Psoas muscle (tissue), 8 donors: ENCODE measurements around the gene ATP6V1C2. TPM values are rescaled to one million over a fixed set of nuclear protein-coding genes. Genes with fewer than 3 reads are reported as not detected.

Source experiments
- ATAC-seq, 4 donors: fragments of 200-7000 bp; cut with Tn5 transposase; one replicate each; pipeline ENCODE4 v1.9.1; 2020; ENCODE audit warnings: moderate library complexity in 3 of 4, mild to moderate bottlenecking in 2 of 4
- DNase-seq, 2 donors: peaks; one replicate each; pipeline ENCODE4 v3.0.0-alpha.2; 2020
- H3K27ac ChIP-seq: fragments of 200-600 bp; one replicate; pipeline ENCODE4 v1.8.0; 2022
- H3K27me3 ChIP-seq, 3 donors: fragments of 200-600 bp in 1 of 3; one replicate each; pipeline versions ENCODE4 v1.6.1 to v1.8.0; 2013 to 2022; ENCODE audit warnings: low read length in 2 of 3, mild to moderate bottlenecking in 2 of 3, moderate library complexity in 1 of 3; ENCODE audit not compliant: insufficient read depth in 3 of 3
- H3K36me3 ChIP-seq, 2 donors: fragments of 200-600 bp in 1 of 2; one replicate each; pipeline versions ENCODE4 v1.6.1 to v1.8.0; 2013 to 2022; ENCODE audit warnings: low read depth in 1 of 2, mild to moderate bottlenecking in 1 of 2, moderate library complexity in 1 of 2; ENCODE audit not compliant: insufficient read depth in 1 of 2
- H3K4me1 ChIP-seq: fragments of 200-600 bp; one replicate; pipeline ENCODE4 v1.8.0; 2022
- H3K4me3 ChIP-seq: fragments of 200-600 bp; one replicate; pipeline ENCODE4 v1.8.0; 2022; ENCODE audit warnings: mild to moderate bottlenecking
- H3K9me3 ChIP-seq: fragments of 200-600 bp; one replicate; pipeline ENCODE4 v1.8.0; 2022
- WGBS, 3 donors: extraction: QIAGEN DNeasy Blood & Tissue Kit; methylation state at CpG; one replicate each; pipeline versions ENCODE4 v1.1.6 to v1.1.7; 2013; 5-methylcytosine and 5-hydroxymethylcytosine counted together
- intact Hi-C, 2 donors: fragments of 100-400 bp; cut with DNase I; formaldehyde crosslinking; loops; one replicate each; pipeline versions ENCODE4 v1.11.0 to v1.14.2; 2022
- polyA plus RNA-seq, 3 donors: library from polyadenylated mRNA; stranded (reverse); fragments of 200-250 nt; gene quantifications; one replicate each; pipeline ENCODE4 v1.2.3, GENCODE V29; 2013
- total RNA-seq, 4 donors: library from RNA; stranded (reverse); fragmentation: NEBNext Ultra II Directional in 2 of 4; extraction: Animal tissue kit (Norgen Biotek cat#: 25700) in 2 of 4; gene quantifications; one replicate each; pipeline versions ENCODE4 v1.2.1 to v1.2.4, GENCODE V29; 2021 to 2023
- TF ChIP-seq, protein P1 (sequence below): fragments of 200-600 bp; IDR thresholded peaks from one replicate; pipeline ENCODE4 v1.8.0; 2022; ENCODE audit warnings: antibody characterized with exemption
- donor health status: healthy with polysubstance abuse.
- donor health status: DM: no; HTN: no; CAD: no; lungs with moderate emphysema.
- donor health status: Bipolar disorder and iron deficiency.
- donor health status: healthy.
- donor health status: DM: yes; HTN: yes; CAD: no.
- donor health status: DM: no; HTN: no; CAD: no.
- donor health status: DM: no; HTN: no; CAD: no.
- donor health status: DM: yes; HTN: yes; CAD: no.

ATP6V1C2 gene
- total and polyA plus RNA-seq, 7 donors = 0.11 to 0.70 (median 0.25) TPM

DNA sequence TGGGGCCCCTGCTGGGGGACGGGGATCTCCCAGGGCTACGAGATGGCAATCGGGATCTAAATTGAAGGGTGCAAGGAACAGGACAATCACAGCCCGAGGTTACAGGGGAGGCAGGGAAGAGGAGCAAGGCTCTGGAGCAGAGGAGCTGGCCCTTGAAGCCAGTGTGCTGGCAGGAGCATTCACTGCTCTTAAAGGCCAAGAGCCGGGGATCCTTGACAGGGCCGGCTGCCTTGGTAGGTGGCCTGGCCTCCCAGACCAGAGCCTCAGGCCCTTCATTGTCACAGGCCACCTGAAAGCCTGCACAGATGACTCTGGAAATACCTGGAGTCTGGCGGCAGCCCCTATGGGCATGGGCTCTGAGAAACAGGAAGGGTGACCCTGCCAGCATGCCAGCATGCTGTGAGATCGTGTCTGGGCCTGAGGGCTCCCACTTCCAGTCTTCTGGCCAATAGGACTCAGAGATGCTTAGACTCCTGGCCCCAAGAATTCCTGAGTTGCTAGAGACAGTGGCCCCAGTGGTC, 52.5 kb downstream of the ATP6V1C2 start:
- peak in 2 of 4 donors; percentile 15 to 21 for ATAC-seq
- 62 to 78% (median 66%) methylated on average over 8 of the region's 8 CpGs for WGBS, 3 donors

GRCh38 chr2:10774394-10774793, 53.0 kb downstream of the ATP6V1C2 start:
- no peak overlapping the region for H3K4me3 ChIP-seq
- no peaks in the 10 kb centered on the region for H3K9me3 ChIP-seq
- TF ChIP-seq, protein P1, sequence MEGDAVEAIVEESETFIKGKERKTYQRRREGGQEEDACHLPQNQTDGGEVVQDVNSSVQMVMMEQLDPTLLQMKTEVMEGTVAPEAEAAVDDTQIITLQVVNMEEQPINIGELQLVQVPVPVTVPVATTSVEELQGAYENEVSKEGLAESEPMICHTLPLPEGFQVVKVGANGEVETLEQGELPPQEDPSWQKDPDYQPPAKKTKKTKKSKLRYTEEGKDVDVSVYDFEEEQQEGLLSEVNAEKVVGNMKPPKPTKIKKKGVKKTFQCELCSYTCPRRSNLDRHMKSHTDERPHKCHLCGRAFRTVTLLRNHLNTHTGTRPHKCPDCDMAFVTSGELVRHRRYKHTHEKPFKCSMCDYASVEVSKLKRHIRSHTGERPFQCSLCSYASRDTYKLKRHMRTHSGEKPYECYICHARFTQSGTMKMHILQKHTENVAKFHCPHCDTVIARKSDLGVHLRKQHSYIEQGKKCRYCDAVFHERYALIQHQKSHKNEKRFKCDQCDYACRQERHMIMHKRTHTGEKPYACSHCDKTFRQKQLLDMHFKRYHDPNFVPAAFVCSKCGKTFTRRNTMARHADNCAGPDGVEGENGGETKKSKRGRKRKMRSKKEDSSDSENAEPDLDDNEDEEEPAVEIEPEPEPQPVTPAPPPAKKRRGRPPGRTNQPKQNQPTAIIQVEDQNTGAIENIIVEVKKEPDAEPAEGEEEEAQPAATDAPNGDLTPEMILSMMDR = no peak
- no peaks in the 10 kb centered on the region for H3K27me3 ChIP-seq
- H3K27ac ChIP-seq = no peak overlapping the region
- no peaks in the 10 kb centered on the region for H3K4me1 ChIP-seq
- 50 to 52% (median 51%) methylated on average over 6 of the region's 6 CpGs for WGBS, 3 donors
- peaks cover 0 to 15% of the 10 kb centered on the region in 2 donors for H3K36me3 ChIP-seq
- peak in 1 of 2 donors; percentile 72 for DNase-seq
- peak in 2 of 4 donors; percentile 12 to 34 for ATAC-seq
- intact Hi-C loops = no loop called here

More for the DNA sequence above, 52.5 kb downstream of the ATP6V1C2 start:
- intact Hi-C loops = no loop called here
- TF ChIP-seq, protein P1 = no peak
- H3K9me3 ChIP-seq = no peaks in the 10 kb centered on the region
- H3K27me3 ChIP-seq = no peaks in the 10 kb centered on the region
- H3K4me1 ChIP-seq = no peaks in the 10 kb centered on the region
- no peak for DNase-seq
- H3K27ac ChIP-seq = no peak overlapping the region
- H3K4me3 ChIP-seq = no peak overlapping the region
- H3K36me3 ChIP-seq = peaks cover 0 to 11% of the 10 kb centered on the region in 2 donors

GRCh38 chr2:10775021-10775780, 53.8 kb downstream of the ATP6V1C2 start:
- 77 to 80% (median 79%) methylated on average over 23 of the region's 23 CpGs for WGBS, 3 donors
- no peak for DNase-seq
- H3K27ac ChIP-seq = no peak overlapping the region

DNA sequence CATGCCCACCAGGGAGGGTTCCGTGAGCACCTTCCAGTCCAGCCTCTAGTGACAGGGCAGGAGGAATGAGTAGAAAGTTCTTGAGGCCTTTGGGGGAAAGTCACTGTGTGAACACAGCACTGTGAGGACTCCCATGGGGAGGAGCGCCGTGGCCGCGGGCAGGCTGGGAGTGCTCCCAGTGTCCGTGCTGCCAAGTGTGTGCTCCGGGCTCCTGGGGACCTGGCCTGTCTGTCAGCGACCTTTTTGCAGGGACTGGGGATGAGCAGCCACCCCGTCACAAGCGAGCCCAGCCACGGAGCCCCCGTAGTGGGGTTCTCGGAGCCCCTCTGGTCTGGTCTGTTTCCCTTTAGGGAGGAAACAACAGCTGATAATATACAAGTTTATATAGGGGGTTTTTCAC, 54.4 kb downstream of the ATP6V1C2 start:
- no peak for DNase-seq
- Histone ChIP-seq H3K4me3 (no peak overlapping the region), H3K36me3 (peaks cover 0 to 29% of the 10 kb centered on the region in 2 donors), H3K9me3 (no peaks in the 10 kb centered on the region), H3K4me1 (no peaks in the 10 kb centered on the region), H3K27me3 (no peaks in the 10 kb centered on the region), H3K27ac (no peak overlapping the region)
- no peak for ATAC-seq
- TF ChIP-seq, protein P1 = no peak
- 86 to 91% (median 91%) methylated on average over 13 of the region's 13 CpGs for WGBS, 3 donors
- intact Hi-C loops = no loop called here

More at GRCh38 chr2:10775021-10775780, 53.8 kb downstream of the ATP6V1C2 start:
- H3K9me3 ChIP-seq = no peaks in the 10 kb centered on the region
- peaks cover 0 to 22% of the 10 kb centered on the region in 2 donors for H3K36me3 ChIP-seq
- no peaks in the 10 kb centered on the region for H3K4me1 ChIP-seq
- H3K27me3 ChIP-seq = no peaks in the 10 kb centered on the region
- TF ChIP-seq, protein P1 = no peak
- intact Hi-C loops = no loop called here
- H3K4me3 ChIP-seq = no peak overlapping the region
- no peak for ATAC-seq
